RWPE2 (cell line): ENCODE measurements around the gene GPN2.
"Not testable (repeated sequence)": the region's sequence is repeated elsewhere in the genome, so short reads cannot be mapped to it uniquely, and the experiment has no call there.

ENCODE experiments used
- ATAC-seq: fragments of 200-7000 bp; cut with Tn5 transposase; 3 replicates; pipeline ENCODE4 v1.9.1; 2021; ENCODE audit warnings: low read depth
- DNase-seq: peaks from one replicate; pipeline ENCODE4 v3.0.0-alpha.2; 2020; ENCODE audit warnings: low spot score
- H3K27ac ChIP-seq: fragments of 450-650 bp; 2 replicates; pipeline ENCODE4 v1.5.1; 2017; ENCODE audit warnings: mild to moderate bottlenecking; ENCODE audit not compliant: poor library complexity, severe bottlenecking
- H3K27me3 ChIP-seq: fragments of 250-450 bp; sonication (Bioruptor Pico); 2 replicates; pipeline ENCODE4 v1.5.1; 2021; ENCODE audit warnings: mild to moderate bottlenecking, moderate library complexity; ENCODE audit not compliant: insufficient read depth, poor library complexity, severe bottlenecking
- H3K36me3 ChIP-seq: fragments of 250-450 bp; sonication (Bioruptor Pico); 2 replicates; pipeline ENCODE4 v1.5.1; 2020; ENCODE audit warnings: low read depth, mild to moderate bottlenecking, moderate library complexity
- H3K4me1 ChIP-seq: fragments of 250-450 bp; sonication (Bioruptor Pico); 2 replicates; pipeline ENCODE4 v1.5.1; 2021; ENCODE audit warnings: mild to moderate bottlenecking, moderate library complexity; ENCODE audit not compliant: insufficient read depth, poor library complexity, severe bottlenecking
- H3K4me3 ChIP-seq: fragments of 250-450 bp; sonication (Bioruptor Pico); 2 replicates; pipeline ENCODE4 v1.5.1; 2021; ENCODE audit warnings: mild to moderate bottlenecking, moderate library complexity; ENCODE audit not compliant: severe bottlenecking
- H3K9me3 ChIP-seq: fragments of 250-450 bp; sonication (Bioruptor Pico); 2 replicates; pipeline ENCODE4 v1.5.1; 2021; ENCODE audit warnings: mild to moderate bottlenecking, moderate library complexity; ENCODE audit not compliant: severe bottlenecking
- TF ChIP-seq, protein P1 (sequence below): fragments of 450-650 bp; IDR thresholded peaks from one replicate; pipeline ENCODE4 v1.5.1; 2017; ENCODE audit warnings: mild to moderate bottlenecking, moderate library complexity; ENCODE audit not compliant: poor library complexity, severe bottlenecking

Gene GPN2

GRCh38 chr1:26844424-26845196 lies 45.5 kb downstream of the GPN2 start:
- no peak for DNase-seq
- TF ChIP-seq, protein P1, sequence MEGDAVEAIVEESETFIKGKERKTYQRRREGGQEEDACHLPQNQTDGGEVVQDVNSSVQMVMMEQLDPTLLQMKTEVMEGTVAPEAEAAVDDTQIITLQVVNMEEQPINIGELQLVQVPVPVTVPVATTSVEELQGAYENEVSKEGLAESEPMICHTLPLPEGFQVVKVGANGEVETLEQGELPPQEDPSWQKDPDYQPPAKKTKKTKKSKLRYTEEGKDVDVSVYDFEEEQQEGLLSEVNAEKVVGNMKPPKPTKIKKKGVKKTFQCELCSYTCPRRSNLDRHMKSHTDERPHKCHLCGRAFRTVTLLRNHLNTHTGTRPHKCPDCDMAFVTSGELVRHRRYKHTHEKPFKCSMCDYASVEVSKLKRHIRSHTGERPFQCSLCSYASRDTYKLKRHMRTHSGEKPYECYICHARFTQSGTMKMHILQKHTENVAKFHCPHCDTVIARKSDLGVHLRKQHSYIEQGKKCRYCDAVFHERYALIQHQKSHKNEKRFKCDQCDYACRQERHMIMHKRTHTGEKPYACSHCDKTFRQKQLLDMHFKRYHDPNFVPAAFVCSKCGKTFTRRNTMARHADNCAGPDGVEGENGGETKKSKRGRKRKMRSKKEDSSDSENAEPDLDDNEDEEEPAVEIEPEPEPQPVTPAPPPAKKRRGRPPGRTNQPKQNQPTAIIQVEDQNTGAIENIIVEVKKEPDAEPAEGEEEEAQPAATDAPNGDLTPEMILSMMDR, result no peak
- ATAC-seq, result no peak
- H3K36me3 ChIP-seq, result peaks cover 44% of the 10 kb centered on the region
- H3K4me3 ChIP-seq, result no peak overlapping the region
- no peak overlapping the region for H3K27ac ChIP-seq
- no peaks in the 10 kb centered on the region for H3K27me3 ChIP-seq
- peaks cover 16% of the 10 kb centered on the region for H3K4me1 ChIP-seq
- no peaks in the 10 kb centered on the region for H3K9me3 ChIP-seq

DNA sequence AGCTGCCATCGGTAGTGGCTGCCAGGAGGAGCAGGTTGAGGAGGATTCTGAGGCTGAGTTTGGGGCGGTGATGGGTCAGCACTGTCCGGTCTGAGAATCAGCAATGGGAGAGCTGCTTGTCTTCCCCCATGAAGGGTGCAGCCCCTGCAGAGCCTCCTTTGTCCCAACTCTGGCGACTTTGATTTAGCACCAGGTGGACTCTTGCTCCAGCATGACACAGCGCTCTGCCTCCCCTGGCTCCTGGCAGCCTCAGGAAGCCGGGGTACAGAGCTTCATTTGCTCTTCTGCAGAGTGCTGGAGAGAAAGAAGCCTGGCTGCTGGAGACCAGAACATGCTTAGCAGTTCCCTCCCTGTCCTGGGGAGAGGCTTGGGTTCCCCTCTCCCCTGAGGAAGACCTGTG lies 50.3 kb downstream of the GPN2 start:
- H3K4me3 ChIP-seq, result no peak overlapping the region
- no peaks in the 10 kb centered on the region for H3K9me3 ChIP-seq
- ATAC-seq (no peak), DNase-seq (no peak)
- H3K27ac ChIP-seq, result no peak overlapping the region
- H3K4me1 ChIP-seq, result no peaks in the 10 kb centered on the region
- TF ChIP-seq, protein P1, result no peak
- peaks cover 46% of the 10 kb centered on the region for H3K36me3 ChIP-seq
- H3K27me3 ChIP-seq, result no peaks in the 10 kb centered on the region

- H3K27ac ChIP-seq, result no peak overlapping the region
- no peaks in the 10 kb centered on the region for H3K9me3 ChIP-seq
- peaks cover 45% of the 10 kb centered on the region for H3K36me3 ChIP-seq
- DNase-seq, result no peak
- H3K4me1 ChIP-seq, result no peaks in the 10 kb centered on the region
- H3K4me3 ChIP-seq, result no peak overlapping the region
- TF ChIP-seq, protein P1, result no peak
- ATAC-seq, result no peak
- no peaks in the 10 kb centered on the region for H3K27me3 ChIP-seq
Measured at GRCh38 chr1:26839339-26839722, 50.8 kb downstream of the GPN2 start.

- H3K4me3 ChIP-seq, result no peak overlapping the region
- no peaks in the 10 kb centered on the region for H3K9me3 ChIP-seq
- no peaks in the 10 kb centered on the region for H3K27me3 ChIP-seq
- no peak overlapping the region for H3K27ac ChIP-seq
- peaks cover 39% of the 10 kb centered on the region for H3K36me3 ChIP-seq
- DNase-seq (no peak), ATAC-seq (no peak)
- TF ChIP-seq, protein P1, result no peak
- H3K4me1 ChIP-seq, result no peaks in the 10 kb centered on the region
Measured at GRCh38 chr1:26838474-26839338, 51.4 kb downstream of the GPN2 start.

GRCh38 chr1:26837665-26838064 lies 52.4 kb downstream of the GPN2 start:
- not testable (repeated sequence) for DNase-seq, H3K4me3 ChIP-seq, H3K4me1 ChIP-seq, ATAC-seq, H3K9me3 ChIP-seq, H3K27me3 ChIP-seq, H3K27ac ChIP-seq
- H3K36me3 ChIP-seq, result peaks cover 42% of the 10 kb centered on the region
